Caco-2 (cell line): ENCODE data around the gene S100A5. TPM values are rescaled to one million over a fixed set of nuclear protein-coding genes. Genes with fewer than 3 reads are reported as not detected.
A peak's percentile ranks its signal among the peaks of the same experiment; 100 is the strongest.
"Not testable (repeated sequence)": the region's sequence is repeated elsewhere in the genome, so short reads cannot be mapped to it uniquely, and the experiment has no call there.

ENCODE experiments used
- BruUV-seq: library from RNA; stranded (reverse); fragments of 400-500 nt; replicated peaks from 2 replicates; lab custom pipeline; 2021; lab: Mats Ljungman, UMichigan
- CTCF ChIA-PET: fragments of 300-600 bp; sonication (Branson Sonifier 250); formaldehyde crosslinking; loops from one replicate; lab custom pipeline; 2022; ENCODE audit warnings: antibody characterized with exemption; lab: Charles Lee
- POLR2A ChIA-PET: fragments of 300-600 bp; sonication (Branson Sonifier 250); formaldehyde crosslinking; loops from one replicate; lab custom pipeline; 2022; ENCODE audit warnings: antibody characterized with exemption; lab: Charles Lee
- DNase-seq, 2 experiments: peaks; one replicate each; pipeline versions ENCODE4 v3.0.0 to v3.0.0-alpha.2; 2020 to 2022
- H3K27me3 ChIP-seq: replicated peaks from 2 replicates; pipeline ENCODE4 v1.6.0; 2011; ENCODE audit warnings: low read length; ENCODE audit not compliant: control insufficient read depth, insufficient read depth
- H3K36me3 ChIP-seq: 2 replicates; pipeline ENCODE4 v1.5.1; 2011; ENCODE audit warnings: low read length; ENCODE audit not compliant: control insufficient read depth, insufficient read depth
- H3K4me1 ChIP-seq: fragments of 250-450 bp; sonication (Bioruptor Pico); 2 replicates; pipeline ENCODE4 v1.5.1; 2020; ENCODE audit warnings: mild to moderate bottlenecking
- H3K4me3 ChIP-seq: 2 replicates; pipeline ENCODE4 v1.5.1; 2011; ENCODE audit warnings: low read depth, mild to moderate bottlenecking, control low read depth, low read length
- H3K9me3 ChIP-seq: fragments of 250-450 bp; sonication (Bioruptor Pico); 2 replicates; pipeline ENCODE4 v1.5.1; 2020; ENCODE audit warnings: mild to moderate bottlenecking, moderate library complexity
- H3K27ac Mint-ChIP-seq: one replicate; pipeline ENCODE4 v1.8.0; 2022; ENCODE audit warnings: mixed read lengths; ENCODE audit not compliant: unreplicated experiment
- H3K27me3 Mint-ChIP-seq: one replicate; pipeline ENCODE4 v1.8.0; 2022; ENCODE audit warnings: mixed read lengths; ENCODE audit not compliant: insufficient read depth, unreplicated experiment
- H3K36me3 Mint-ChIP-seq: one replicate; pipeline ENCODE4 v1.8.0; 2022; ENCODE audit warnings: mild to moderate bottlenecking, mixed read lengths; ENCODE audit not compliant: insufficient read depth, unreplicated experiment
- H3K4me1 Mint-ChIP-seq: one replicate; pipeline ENCODE4 v1.8.0; 2022; ENCODE audit warnings: low read depth, mixed read lengths; ENCODE audit not compliant: unreplicated experiment
- H3K4me3 Mint-ChIP-seq: one replicate; pipeline ENCODE4 v1.8.0; 2022; ENCODE audit warnings: mild to moderate bottlenecking, moderate library complexity, mixed read lengths; ENCODE audit not compliant: unreplicated experiment
- H3K9me3 Mint-ChIP-seq: one replicate; pipeline ENCODE4 v1.8.0; 2022; ENCODE audit warnings: mixed read lengths; ENCODE audit not compliant: unreplicated experiment
- intact Hi-C: fragments of 100-400 bp; cut with micrococcal nuclease; formaldehyde crosslinking; loops from one replicate; pipeline ENCODE4 v1.10.0; 2022; ENCODE audit not compliant: unreplicated experiment
- total RNA-seq: library from RNA; stranded (reverse); gene quantifications from 2 replicates; pipeline ENCODE4 v1.2.3, GENCODE V29; 2022
- TF ChIP-seq, protein P1 (sequence below), 2 experiments: fragments of 200-600 bp in 1 of 2; IDR thresholded peaks; 1 replicate in 1 of 2; 2 replicates in 1 of 2; pipeline versions ENCODE4 v1.5.1 to v1.8.0; 2011 to 2022; ENCODE audit warnings: antibody characterized with exemption in 1 of 2, control low read depth in 1 of 2, inconsistent platforms in 1 of 2, low read depth in 1 of 2, low read length in 1 of 2, mild to moderate bottlenecking in 1 of 2, moderate library complexity in 1 of 2; ENCODE audit not compliant: insufficient read depth in 1 of 2, severe bottlenecking in 1 of 2, unreplicated experiment in 1 of 2

The S100A5 gene
- total RNA-seq, 1 experiment from 2014 or later, result not detected

DNA sequence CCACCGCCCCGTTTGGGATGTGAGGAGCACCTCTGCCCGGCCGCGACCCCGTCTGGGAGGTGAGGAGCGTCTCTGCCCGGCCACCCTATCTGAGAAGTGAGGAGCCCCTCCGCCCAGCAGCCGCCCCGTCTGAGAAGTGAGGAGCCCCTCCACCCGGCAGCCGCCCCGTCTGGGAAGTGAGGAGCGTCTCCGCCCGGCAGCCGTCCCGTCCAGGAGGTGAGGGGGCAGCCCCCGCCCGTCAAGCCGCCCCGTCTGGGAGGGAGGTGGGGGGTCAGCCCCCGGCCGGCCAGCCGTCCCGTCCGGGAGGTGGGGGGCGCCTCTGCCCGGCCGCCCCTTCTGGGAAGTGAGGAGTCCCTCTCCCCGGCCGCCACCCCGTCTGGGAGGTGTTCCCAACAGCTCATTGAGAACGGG, 34.4 kb upstream of the S100A5 start:
- H3K27me3 Mint-ChIP-seq, H3K4me3 ChIP-seq, BruUV-seq, H3K9me3 ChIP-seq, H3K36me3 ChIP-seq, H3K4me3 Mint-ChIP-seq, POLR2A ChIA-PET, H3K27me3 ChIP-seq, DNase-seq, CTCF ChIA-PET, H3K9me3 Mint-ChIP-seq: not testable (repeated sequence)
- H3K4me1 ChIP-seq, result peaks cover 62% of the 10 kb centered on the region
- Mint-ChIP-seq H3K4me1 (peaks cover 63% of the 10 kb centered on the region), H3K36me3 (peaks cover 20% of the 10 kb centered on the region), H3K27ac (peak overlapping the region; percentile 73)
- intact Hi-C loops, result loop anchor here (5.0 kb wide), 1 partner anchor 97 kb away; the partner anchor contains the start of gene ILF2

DNA sequence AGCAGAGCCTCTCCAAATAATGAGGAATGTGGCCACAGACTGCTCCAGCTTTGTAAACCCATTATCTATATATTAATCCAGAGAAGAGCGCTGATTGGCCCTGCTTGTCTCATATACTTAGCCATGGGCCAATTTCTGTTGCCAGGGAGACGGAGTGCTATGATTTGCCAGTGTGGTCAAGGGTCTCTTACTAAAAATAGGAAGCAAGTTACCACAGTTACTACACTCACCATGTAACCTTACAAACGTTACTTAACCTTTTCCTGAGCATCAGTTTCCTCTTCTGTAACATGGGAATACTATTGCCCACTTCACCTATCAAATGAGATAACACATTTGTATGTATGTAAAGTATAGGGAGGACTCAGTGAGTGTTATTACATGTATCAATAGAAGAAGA, 32.6 kb upstream of the S100A5 start:
- POLR2A ChIA-PET, result no interaction called here
- Histone ChIP-seq H3K27me3 (no peaks in the 10 kb centered on the region), H3K36me3 (no peaks in the 10 kb centered on the region), H3K4me3 (no peak overlapping the region), H3K9me3 (no peaks in the 10 kb centered on the region), H3K4me1 (peaks cover 58% of the 10 kb centered on the region)
- DNase-seq, result no peak
- peak overlapping the region; percentile 29 for H3K27ac Mint-ChIP-seq
- H3K4me3 Mint-ChIP-seq, result no peak overlapping the region
- TF ChIP-seq, protein P1, sequence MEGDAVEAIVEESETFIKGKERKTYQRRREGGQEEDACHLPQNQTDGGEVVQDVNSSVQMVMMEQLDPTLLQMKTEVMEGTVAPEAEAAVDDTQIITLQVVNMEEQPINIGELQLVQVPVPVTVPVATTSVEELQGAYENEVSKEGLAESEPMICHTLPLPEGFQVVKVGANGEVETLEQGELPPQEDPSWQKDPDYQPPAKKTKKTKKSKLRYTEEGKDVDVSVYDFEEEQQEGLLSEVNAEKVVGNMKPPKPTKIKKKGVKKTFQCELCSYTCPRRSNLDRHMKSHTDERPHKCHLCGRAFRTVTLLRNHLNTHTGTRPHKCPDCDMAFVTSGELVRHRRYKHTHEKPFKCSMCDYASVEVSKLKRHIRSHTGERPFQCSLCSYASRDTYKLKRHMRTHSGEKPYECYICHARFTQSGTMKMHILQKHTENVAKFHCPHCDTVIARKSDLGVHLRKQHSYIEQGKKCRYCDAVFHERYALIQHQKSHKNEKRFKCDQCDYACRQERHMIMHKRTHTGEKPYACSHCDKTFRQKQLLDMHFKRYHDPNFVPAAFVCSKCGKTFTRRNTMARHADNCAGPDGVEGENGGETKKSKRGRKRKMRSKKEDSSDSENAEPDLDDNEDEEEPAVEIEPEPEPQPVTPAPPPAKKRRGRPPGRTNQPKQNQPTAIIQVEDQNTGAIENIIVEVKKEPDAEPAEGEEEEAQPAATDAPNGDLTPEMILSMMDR (IDR thresholded peaks at IDR 0.05; ENCODE audit: insufficient read depth in 1 of 2, low read depth in 1 of 2, low read length in 1 of 2, severe bottlenecking in 1 of 2, unreplicated experiment in 1 of 2), result no peak
- no peaks in the 10 kb centered on the region for H3K9me3 Mint-ChIP-seq
- no TSS peak for BruUV-seq
- no peaks in the 10 kb centered on the region for H3K27me3 Mint-ChIP-seq
- H3K4me1 Mint-ChIP-seq, result peaks cover 65% of the 10 kb centered on the region
- intact Hi-C loops, result loop anchor here (2.0 kb wide), 1 partner anchor 53 kb away; the partner anchor contains the start of gene S100A13
- CTCF ChIA-PET, result interaction anchor here (1.3 to 3.1 kb wide), 4 partner anchors 35 to 61 kb away, joined by 4 to 25 read pairs (median 12); partner anchors contain the start of genes CHTOP, S100A1, S100A13 and S100A14
- peaks cover 16% of the 10 kb centered on the region for H3K36me3 Mint-ChIP-seq

DNA sequence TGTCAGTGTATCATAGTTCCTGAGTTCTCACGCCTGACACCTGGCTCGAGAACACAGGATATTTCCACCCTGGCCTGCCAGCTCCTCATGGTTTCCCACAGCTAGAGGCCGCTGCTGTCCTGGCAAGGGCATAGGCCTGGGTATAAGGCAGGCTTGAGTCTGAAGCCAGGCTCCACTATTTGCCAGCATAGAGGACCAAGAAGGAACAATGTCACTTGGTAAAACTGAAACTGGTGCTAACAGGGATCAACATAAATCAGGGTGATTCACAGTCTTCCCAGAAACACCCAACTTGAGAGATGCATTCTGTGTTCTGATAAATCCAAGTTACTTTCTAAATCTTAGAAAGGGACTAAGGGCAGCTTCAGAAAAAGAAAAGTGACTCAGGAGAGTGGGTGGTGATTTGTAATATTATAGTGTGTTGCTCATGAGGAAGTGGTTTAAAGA, 31.9 kb upstream of the S100A5 start:
- H3K4me1 ChIP-seq, result peaks cover 58% of the 10 kb centered on the region
- CTCF ChIA-PET, result interaction anchor here (0.6 to 3.1 kb wide), 12 partner anchors 28 to 62 kb away, joined by 3 to 25 read pairs (median 4); partner anchors contain the start of genes CHTOP, S100A1, S100A13 and S100A14
- intact Hi-C loops, result loop anchor here (1.0 to 2.0 kb wide), 2 partner anchors 45 to 54 kb away; partner anchors contain the start of gene S100A13
- Mint-ChIP-seq H3K36me3 (peaks cover 23% of the 10 kb centered on the region), H3K27ac (peak overlapping the region; percentile 29), H3K4me3 (no peak overlapping the region), H3K4me1 (peaks cover 65% of the 10 kb centered on the region), H3K9me3 (no peaks in the 10 kb centered on the region), H3K27me3 (no peaks in the 10 kb centered on the region)
- TF ChIP-seq, protein P1 (IDR thresholded peaks at IDR 0.05; ENCODE audit: insufficient read depth in 1 of 2, low read depth in 1 of 2, low read length in 1 of 2, severe bottlenecking in 1 of 2, unreplicated experiment in 1 of 2), result peak in 1 of 2 experiments; percentile 70
- no peak overlapping the region for H3K4me3 ChIP-seq
- H3K36me3 ChIP-seq, result no peaks in the 10 kb centered on the region
- no peaks in the 10 kb centered on the region for H3K27me3 ChIP-seq
- peak; percentile 63 to 69 for DNase-seq
- no peaks in the 10 kb centered on the region for H3K9me3 ChIP-seq
- BruUV-seq, result no TSS peak
- POLR2A ChIA-PET, result interaction anchor here (0.6 to 1.2 kb wide), 2 partner anchors 62 to 82 kb away, joined by 3 to 5 read pairs; no protein-coding TSS in a partner anchor
